ENCODE data around the gene AK3.

- TF ChIP-seq CTCF (IDR thresholded peaks at IDR 0.05; ENCODE audit: low read depth, low read length) (no peak), EZH2phosphoT487 (IDR thresholded peaks at IDR 0.05; ENCODE audit: low read depth) (no peak)
Observed at GRCh38 chr9:4680173-4680525, 60.9 kb downstream of the AK3 start.
